Natural killer cell treated with Interleukin-12 subunit alpha and Interleukin-12 subunit beta and Interleukin-15 and Interleukin-18, amount 100 ng/mL, for 72 hours (primary cell): ENCODE results near the gene HINFP. TPM values are rescaled to one million over a fixed set of nuclear protein-coding genes. Genes with fewer than 3 reads are reported as not detected.
"Not testable (repeated sequence)": the region's sequence is repeated elsewhere in the genome, so short reads cannot be mapped to it uniquely, and the experiment has no call there.

ENCODE experiments used
- ATAC-seq, 2 donors: fragments of 150-1000 bp; cut with Tn5 transposase in 1 of 2; sonication (Bioruptor Pico), chemical (Tn5 transposase) in 1 of 2; 2 replicates each; pipeline ENCODE4 v1.10.0; 2021
- DNase-seq: peaks from one replicate; pipeline ENCODE4 v3.0.0; 2022; ENCODE audit warnings: low spot score
- H3K27ac Mint-ChIP-seq, 2 donors: 1 replicate in 1 of 2; 2 replicates in 1 of 2; pipeline ENCODE4 v1.8.0; 2022; ENCODE audit warnings: mixed read lengths in 2 of 2, mild to moderate bottlenecking in 1 of 2, moderate library complexity in 1 of 2
- H3K27me3 Mint-ChIP-seq, 2 donors: 1 replicate in 1 of 2; 2 replicates in 1 of 2; pipeline ENCODE4 v1.8.0; 2022; ENCODE audit warnings: mixed read lengths in 2 of 2
- H3K36me3 Mint-ChIP-seq: one replicate; pipeline ENCODE4 v1.8.0; 2022; ENCODE audit warnings: mixed read lengths
- H3K4me1 Mint-ChIP-seq, 2 donors: 1 replicate in 1 of 2; 2 replicates in 1 of 2; pipeline ENCODE4 v1.8.0; 2022; ENCODE audit warnings: low read depth in 2 of 2, mixed read lengths in 2 of 2, mild to moderate bottlenecking in 1 of 2
- H3K4me3 Mint-ChIP-seq: one replicate; pipeline ENCODE4 v1.8.0; 2022; ENCODE audit warnings: mixed read lengths
- H3K9me3 Mint-ChIP-seq: 2 replicates; pipeline ENCODE4 v1.8.0; 2022; ENCODE audit warnings: mixed read lengths
- total RNA-seq, 2 donors: library from RNA; stranded (reverse); gene quantifications; one replicate each; pipeline ENCODE4 v1.2.3, GENCODE V29; 2022

The HINFP gene
- total RNA-seq, 2 donors from 2014 or later, result 33.4 to 49.5 TPM

GRCh38 chr11:119181677-119182412 lies 60.5 kb downstream of the HINFP start:
- H3K4me1 Mint-ChIP-seq, result no peaks in the 10 kb centered on the region

GRCh38 chr11:119184399-119184798 lies 63.0 kb downstream of the HINFP start:
- not testable (repeated sequence) for H3K27me3 Mint-ChIP-seq, H3K36me3 Mint-ChIP-seq, H3K4me3 Mint-ChIP-seq, H3K4me1 Mint-ChIP-seq, H3K9me3 Mint-ChIP-seq, ATAC-seq, H3K27ac Mint-ChIP-seq, DNase-seq

More at GRCh38 chr11:119181677-119182412, 60.5 kb downstream of the HINFP start:
- H3K4me3 Mint-ChIP-seq, result no peak overlapping the region
- no peaks in the 10 kb centered on the region for H3K9me3 Mint-ChIP-seq
- no peak overlapping the region for H3K27ac Mint-ChIP-seq
- no peaks in the 10 kb centered on the region for H3K36me3 Mint-ChIP-seq
- DNase-seq (no peak), ATAC-seq (no peak)
- H3K27me3 Mint-ChIP-seq, result no peaks in the 10 kb centered on the region

Other genes starting within 250 kb of the HINFP start
- gene CXCR5, start 237.7 kb upstream of the HINFP start, total RNA-seq, result 1 to 10 TPM; 3.1 to 6.3 TPM
- gene BCL9L, start 195.7 kb upstream of the HINFP start, total RNA-seq, result 10 to 100 TPM; 33.5 to 62.2 TPM
- 1 to 10 TPM in 1 of 2 donors, under 1 TPM in 1; 0.64 to 1.1 TPM for gene UPK2, start 165.3 kb upstream of the HINFP start, total RNA-seq
- gene FOXR1, start 149.8 kb upstream of the HINFP start, total RNA-seq, result not detected
- 10 to 100 TPM; 53.4 to 97.8 TPM for gene CENATAC, start 123.4 kb upstream of the HINFP start, total RNA-seq
- gene RPS25, start 103.2 kb upstream of the HINFP start, total RNA-seq, result 100 to 1,000 TPM; 711 to 875 TPM
- gene TRAPPC4, start 102.8 kb upstream of the HINFP start, total RNA-seq, result 10 to 100 TPM; 76.3 to 82.3 TPM
- 10 to 100 TPM; 20.3 to 32.6 TPM for gene SLC37A4, start 90.7 kb upstream of the HINFP start, total RNA-seq
- gene HYOU1, start 64.4 kb upstream of the HINFP start, total RNA-seq, result 100 to 1,000 TPM; 259 to 333 TPM
- gene VPS11, start 53.8 kb upstream of the HINFP start, total RNA-seq, result 10 to 100 TPM; 34.7 to 42.0 TPM
- 10 to 100 TPM; 18.0 to 53.9 TPM for gene HMBS, start 36.7 kb upstream of the HINFP start, total RNA-seq
- gene DPAGT1, start 19.7 kb upstream of the HINFP start, total RNA-seq, result 10 to 100 TPM; 51.9 to 96.2 TPM
- gene C2CD2L, start 14.2 kb upstream of the HINFP start, total RNA-seq, result 10 to 100 TPM; 37.9 to 58.4 TPM
- gene ABCG4, start 27.5 kb downstream of the HINFP start, total RNA-seq, result not detected
- gene NLRX1, start 47.1 kb downstream of the HINFP start, total RNA-seq, result 10 to 100 TPM; 13.0 to 14.1 TPM
- gene NHERF4, start 63.9 kb downstream of the HINFP start, total RNA-seq, result under 1 TPM in 1 of 2 donors, not detected in 1; 0.64 TPM
- gene CBL, start 84.8 kb downstream of the HINFP start, total RNA-seq, result 10 to 100 TPM; 29.1 to 50.5 TPM
- 1 to 10 TPM in 1 of 2 donors, under 1 TPM in 1; 0.74 to 1.7 TPM for gene MCAM, start 195.6 kb downstream of the HINFP start, total RNA-seq
- 10 to 100 TPM; 16.6 to 32.5 TPM for gene RNF26, start 212.9 kb downstream of the HINFP start, total RNA-seq
- gene C1QTNF5, start 219.3 kb downstream of the HINFP start, total RNA-seq, result not detected
- gene MFRP, start 225.1 kb downstream of the HINFP start, total RNA-seq, result not detected